Fibroblast of the conjunctiva (primary cell): Measurements from ENCODE around the gene SEMA4A.
A peak's percentile ranks its signal among the peaks of the same experiment; 100 is the strongest.
"Not testable (repeated sequence)": the region's sequence is repeated elsewhere in the genome, so short reads cannot be mapped to it uniquely, and the experiment has no call there.

Source experiments
- DNase-seq: peaks from one replicate; pipeline ENCODE4 v3.0.0-alpha.2; 2010; ENCODE audit warnings: low read depth

The SEMA4A gene

DNA sequence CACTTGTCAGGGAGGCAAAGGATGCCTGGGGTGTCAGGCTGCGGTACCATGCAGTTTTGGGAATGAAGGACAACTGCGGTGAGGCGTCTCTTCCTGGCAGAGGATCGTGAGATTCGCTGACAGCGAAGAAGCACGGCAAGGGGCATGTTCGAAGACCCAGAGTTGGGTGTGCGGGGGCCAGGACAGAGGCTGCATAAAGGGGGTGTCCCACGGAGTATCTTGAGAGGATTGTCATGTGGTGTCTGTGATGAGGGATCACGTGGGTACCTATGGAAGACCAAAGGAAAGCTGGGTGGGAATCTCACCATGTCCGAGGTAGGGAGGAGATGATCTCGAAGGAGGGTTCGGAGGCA is 40.9 kb downstream of the SEMA4A start:
- DNase-seq: no peak

DNA sequence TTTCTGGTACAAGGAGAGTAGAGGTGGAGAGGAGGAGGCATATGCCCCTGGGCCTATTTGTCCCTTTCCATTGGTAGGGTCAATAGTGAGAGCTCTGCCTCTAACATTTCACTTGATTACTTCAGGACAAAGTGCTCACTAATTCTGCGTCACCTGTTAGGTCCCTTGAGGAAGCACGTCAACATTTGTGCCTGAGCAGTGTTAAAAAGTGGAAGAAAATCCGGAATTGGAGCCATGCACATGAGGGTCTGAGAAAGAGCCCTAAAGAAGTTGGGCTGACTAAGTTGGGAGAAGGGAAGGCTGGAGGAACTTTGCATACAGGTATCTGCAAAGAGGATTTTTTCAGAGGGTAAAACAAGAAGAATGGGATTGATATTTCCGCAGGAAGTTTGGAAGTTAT is 42.5 kb downstream of the SEMA4A start:
- no peak for DNase-seq

DNA sequence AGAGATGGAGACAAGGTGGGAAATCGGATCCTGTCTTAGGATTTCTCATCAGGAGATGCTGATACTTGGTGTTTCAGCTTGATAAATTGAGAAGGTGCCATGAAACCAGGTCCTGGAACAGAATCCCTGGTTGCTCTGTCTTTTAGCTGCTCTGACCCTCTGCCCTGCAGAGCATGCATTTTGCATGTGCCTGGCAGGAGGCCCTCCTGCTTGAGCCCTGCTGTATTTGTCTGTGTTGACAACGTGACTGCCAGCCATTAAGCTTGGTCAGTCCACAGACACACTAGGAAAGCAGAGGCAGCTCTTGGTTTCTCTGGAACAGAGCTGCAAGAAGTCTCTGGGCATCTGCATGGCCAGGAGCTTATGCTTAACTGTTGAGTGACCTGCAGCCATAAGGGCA is 43.1 kb downstream of the SEMA4A start:
- DNase-seq: no peak

DNA sequence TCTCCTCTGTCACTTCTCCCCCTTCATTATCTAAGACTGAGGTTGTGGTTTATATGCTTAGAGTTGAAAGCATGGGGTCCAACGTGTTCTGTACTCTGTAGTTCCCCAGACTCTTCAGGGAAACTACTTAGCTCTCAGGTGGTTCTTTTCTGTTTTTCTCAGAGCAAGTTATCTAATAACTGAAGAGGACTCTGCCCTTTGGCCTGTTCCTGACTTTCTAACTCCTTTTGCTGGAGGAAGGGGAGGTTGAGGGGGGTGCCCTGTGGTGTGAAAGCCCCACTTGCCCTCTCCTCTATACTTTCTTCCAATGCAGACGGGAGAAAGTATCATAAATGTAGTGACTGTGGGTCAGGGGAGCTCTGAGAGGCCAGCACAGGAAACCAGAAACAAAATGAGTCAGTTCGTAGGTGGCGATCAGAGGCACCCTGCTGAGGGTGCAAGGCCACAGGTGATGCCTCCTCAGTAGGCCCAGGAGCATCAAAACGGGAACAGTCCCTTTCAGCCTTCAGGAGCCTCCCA is 45.5 kb downstream of the SEMA4A start:
- no peak for DNase-seq

DNA sequence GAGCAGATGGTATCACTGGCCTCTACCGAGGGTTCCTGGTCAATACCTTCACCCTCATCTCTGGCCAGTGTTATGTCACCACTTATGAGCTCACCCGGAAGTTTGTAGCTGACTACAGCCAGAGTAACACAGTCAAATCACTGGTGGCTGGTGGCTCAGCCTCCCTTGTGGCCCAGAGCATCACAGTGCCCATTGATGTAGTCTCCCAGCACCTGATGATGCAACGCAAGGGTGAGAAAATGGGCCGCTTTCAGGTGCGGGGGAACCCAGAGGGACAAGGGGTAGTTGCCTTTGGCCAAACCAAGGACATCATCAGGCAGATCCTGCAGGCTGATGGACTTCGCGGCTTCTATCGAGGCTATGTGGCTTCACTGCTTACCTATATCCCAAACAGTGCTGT is 46.7 kb downstream of the SEMA4A start:
- no peak for DNase-seq

DNA sequence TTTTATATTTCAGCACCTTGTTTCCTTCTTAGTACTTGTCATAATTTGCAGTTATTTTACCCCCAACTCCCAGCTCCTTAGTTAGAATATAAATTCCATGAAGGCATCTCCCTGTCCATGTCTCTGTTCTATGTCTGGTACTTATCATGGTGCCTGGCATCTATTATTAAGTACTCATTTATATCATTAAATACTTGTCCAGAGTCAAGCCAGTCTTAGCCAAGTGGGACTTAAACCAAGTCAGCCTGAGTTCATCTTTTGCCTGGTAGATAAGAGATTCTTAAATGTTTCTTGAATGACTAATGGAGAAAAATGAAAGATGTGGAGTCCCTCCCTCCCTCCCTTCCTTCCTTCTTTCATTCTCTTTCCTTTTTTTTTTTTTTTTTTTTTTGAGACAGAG is 49.9 kb downstream of the SEMA4A start:
- no peak for DNase-seq

DNA sequence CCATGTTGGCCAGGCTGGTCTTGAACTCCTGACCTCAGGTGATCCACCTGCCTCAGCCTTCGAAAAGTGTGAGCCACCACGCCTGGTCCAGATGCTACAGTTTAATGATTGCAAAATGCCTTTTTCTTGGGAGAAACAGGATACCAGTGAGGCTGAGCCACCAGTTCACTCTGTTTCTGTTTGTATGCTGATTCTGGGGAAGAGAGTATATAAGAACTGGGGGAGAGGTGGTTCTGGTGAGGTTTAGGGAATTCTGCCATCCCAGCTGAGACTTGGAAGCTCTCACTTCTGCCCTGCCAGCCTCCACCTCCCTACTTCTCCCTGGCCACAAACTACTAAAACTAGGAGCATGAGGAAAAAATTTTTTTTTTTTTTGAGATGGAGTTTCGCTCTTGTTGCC is 51.3 kb downstream of the SEMA4A start:
- no peak for DNase-seq

DNA sequence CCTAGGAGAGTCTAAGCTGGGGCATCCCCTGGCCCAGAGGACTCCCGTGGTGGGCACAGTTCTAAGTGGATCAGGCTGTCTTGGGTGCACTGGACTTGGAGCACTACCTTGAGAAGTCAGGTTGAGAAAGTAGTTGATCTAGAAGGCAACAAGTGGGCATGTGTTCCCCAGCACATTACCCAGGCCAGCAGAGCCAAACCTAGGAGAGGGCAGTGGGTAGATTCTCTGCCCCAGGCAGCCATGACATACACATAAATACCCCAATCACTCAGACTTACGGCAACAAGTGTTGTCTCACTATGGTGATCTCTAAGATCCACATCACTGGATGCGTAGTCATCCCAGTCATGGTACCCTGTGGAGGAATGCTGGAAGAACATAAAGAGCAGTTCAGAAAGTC is 57.9 kb downstream of the SEMA4A start:
- DNase-seq: no peak

DNA sequence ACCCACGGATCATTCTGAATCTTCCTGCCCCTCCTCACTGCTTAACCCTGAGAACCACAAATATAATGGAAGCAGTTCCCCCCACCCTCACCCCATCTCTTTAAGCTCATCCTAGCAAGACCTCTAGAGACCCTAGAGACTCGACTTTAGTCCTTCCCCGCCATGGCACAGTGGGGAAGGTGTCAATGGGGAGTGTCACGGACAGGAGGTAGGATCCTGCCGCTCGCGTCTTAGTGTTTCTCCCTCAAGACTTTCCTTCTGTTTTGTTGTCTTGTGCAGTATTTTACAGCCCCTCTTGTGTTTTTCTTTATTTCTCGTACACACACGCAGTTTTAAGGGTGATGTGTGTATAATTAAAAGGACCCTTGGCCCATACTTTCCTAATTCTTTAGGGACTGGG is 58.7 kb downstream of the SEMA4A start:
- DNase-seq: no peak

DNA sequence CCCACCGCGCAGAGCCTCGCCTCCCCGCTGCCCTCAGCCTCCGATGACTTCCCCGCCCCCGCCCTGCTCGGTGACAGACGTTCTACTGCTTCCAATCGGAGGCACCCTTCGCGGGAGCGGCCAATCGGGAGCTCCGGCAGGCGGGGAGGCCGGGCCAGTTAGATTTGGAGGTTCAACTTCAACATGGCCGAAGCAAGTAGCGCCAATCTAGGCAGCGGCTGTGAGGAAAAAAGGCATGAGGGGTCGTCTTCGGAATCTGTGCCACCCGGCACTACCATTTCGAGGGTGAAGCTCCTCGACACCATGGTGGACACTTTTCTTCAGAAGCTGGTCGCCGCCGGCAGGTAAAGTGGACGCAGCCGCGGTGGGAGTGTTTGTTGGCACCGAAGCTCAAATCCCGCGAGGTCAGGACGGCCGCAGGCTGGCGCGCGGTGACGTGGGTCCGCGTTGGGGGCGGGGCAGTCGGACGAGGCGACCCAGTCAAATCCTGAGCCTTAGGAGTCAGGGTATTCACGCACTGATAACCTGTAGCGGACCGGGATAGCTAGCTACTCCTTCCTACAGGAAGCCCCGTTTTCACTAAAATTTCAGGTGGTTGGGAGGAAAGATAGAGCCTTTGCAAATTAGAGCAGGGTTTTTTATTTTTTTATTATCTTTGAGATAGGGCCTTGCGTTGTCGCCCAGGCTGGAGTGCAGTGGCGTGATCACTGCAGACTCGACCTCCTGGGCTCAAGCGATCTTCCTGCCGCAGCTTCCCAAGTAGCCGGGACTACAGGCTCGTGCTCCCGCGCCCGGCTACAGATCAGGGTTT is 59.7 kb downstream of the SEMA4A start, which contains the start of gene PMF1:
Gene PMF1, plus strand, starts transcription at position 175 of the 811 bp plus-strand sequence. Its CDS starts 9 bp downstream, at position 184.
- DNase-seq: peak; percentile 89

DNA sequence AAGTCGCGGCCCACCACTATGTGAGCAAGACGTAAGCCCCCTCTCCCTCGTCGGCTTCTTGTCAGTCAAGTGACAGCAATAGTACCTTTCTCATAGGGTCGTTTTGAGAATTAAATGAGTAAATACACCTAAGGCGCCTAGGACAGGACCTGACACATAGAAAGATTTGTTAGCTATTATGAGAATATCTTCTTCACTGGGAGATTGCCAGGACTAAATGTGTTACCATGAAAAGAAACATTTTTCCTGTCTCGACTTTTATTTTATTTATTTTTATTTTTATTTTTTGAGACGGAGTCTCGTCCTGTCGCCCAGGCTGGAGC is 60.2 kb downstream of the SEMA4A start:
- no peak for DNase-seq

DNA sequence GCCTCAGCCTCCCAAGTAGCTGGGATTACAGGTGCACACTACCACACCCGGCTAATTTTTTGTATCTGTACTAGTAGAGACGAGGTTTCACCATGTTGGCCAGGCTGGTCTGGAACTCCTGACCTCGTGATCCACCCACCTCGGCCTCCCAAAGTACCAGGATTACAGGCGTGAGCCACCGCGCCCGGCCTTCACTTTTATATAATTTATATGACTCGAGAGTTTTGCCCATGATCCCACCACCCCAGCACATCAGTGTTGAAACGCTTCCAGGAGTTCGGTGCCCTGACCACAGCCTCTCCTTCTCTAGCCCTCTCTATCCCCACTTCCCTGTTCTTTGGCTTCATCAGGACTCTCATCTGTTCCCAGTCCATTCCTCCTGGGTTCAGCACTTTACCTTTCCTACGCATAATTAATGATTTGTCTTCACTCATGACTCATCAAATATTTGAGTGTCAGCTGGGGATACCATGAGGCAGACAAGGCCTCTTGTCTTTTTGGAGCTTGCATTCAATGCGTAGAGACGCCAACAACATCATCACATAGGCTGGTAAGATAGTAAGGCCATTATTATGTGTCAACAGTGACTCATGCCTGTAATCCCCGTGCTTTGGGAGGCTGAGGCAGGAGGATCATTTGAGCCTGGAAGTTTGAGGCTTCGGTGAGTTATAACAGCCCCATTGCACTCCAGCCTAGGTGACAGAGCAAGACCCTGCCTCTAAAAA is 60.8 kb downstream of the SEMA4A start:
- no peak for DNase-seq

DNA sequence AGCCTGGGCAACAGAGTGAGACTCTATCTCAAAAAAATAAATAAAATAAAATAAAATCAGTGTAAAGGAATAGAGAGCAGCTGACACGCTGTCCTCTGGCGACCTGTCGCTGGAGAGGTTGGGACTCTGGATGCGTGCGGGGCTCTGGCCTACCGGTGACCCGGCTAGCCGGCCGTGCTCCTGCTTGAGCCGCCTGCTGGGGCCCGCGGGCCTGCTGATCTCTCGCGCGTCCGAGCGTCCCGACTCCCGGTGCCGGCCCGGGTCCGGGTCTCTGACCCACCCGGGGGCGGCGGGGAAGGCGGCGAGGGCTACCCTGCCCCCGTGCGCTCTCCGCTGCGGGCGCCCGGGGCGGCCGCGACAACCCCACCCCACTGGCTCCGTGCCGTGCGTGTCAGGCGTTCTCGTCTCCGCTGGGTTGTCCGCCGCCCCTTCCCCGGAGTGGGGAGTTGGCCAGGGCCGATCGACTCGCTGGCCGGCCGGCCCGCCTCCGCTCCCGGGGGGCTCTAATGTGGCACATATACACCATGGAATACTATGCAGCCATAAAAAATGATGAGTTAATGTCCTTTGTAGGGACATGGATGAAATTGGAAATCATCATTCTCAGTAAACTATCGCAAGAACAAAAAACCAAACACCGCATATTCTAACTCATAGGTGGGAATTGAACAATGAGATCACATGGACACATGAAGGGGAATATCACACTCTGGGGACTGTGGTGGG is 63.1 kb downstream of the SEMA4A start:
- not testable (repeated sequence) for DNase-seq

DNA sequence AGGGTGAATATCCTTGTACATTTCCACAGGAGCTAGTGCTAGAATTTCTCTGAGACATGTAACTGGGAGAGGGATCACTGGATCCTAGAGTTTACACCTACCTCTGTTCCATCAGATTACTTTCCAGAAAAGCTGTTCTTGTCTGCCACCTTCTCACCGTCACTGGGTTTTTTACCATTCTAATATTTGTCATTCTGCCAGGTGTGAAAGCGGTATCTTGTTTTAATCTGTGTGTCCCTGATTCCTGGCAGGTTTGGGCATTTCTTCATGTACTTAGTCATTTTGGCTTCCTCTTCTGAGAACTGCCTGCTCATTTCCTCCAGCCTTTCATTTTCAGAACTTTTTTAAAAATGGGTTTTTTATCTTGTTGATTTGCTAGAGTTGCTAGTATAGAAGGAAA is 64.5 kb downstream of the SEMA4A start:
- DNase-seq: no peak

DNA sequence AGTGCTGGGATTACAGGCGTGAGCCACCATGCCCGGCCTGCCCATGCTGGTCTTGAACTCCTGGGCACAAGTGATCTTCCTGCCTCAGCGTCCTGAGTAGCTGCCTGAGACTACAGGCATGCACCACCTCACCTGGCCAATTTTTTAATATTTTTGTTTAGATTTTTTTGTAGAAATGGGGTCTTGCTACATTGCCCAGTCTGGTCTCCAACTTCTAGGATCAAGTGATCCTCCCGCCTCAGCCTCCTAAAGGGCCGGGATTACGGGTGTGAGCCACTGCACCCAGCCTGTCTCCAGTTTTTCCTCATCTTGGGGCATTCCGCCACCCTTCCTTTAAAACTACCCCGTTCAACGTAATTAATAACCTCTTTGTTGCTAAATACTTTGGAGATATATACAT is 66.8 kb downstream of the SEMA4A start:
- no peak for DNase-seq

DNA sequence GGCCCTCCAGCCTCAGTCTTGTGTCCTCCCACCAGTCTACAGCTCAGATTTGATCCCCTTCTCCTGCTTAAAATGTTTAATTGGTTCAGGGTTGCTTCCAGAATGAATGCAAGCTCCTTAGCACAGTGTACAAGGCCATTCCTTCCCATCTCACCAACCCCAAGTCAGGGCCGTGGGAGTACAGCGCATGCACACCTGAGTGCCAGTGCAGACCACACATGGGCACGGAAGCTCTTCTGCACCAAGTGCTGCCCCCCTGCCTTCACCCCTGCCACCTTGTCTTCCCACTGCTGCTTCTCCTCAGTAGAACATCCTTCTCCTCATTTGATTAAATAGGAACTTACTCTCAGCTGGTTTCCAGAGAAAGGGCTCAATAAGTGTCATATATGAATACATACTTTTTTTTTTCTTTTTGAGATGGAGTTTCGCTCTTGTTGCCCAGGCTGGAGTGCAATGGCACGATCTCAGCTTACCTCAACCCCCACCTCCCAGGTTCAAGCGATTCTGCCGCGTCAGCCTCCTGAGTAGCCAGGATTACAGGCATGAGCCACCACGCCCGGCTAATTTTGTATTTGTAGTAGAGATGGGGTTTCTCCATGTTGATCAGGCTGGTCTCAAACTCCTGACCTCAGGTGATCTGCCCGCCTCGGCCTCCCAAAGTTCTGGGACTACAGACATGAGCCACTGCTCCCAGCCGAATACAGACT is 68.8 kb downstream of the SEMA4A start:
- no peak for DNase-seq

DNA sequence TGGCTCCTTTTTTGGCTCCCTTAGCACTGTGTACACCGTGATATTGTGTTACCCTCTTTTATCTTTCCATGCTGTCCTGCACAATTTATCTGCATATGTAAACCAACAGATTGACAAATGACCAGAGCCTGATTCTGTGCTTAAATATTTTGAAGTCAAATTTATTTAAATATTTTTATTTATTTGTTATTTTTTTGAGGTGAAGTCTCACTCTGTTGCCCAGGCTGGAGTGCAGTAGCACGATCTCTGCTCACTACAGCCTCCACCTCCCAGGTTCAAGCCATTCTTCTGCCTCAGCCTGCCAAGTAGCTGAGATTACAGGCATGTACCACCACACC is 72.3 kb downstream of the SEMA4A start:
- no peak for DNase-seq

DNA sequence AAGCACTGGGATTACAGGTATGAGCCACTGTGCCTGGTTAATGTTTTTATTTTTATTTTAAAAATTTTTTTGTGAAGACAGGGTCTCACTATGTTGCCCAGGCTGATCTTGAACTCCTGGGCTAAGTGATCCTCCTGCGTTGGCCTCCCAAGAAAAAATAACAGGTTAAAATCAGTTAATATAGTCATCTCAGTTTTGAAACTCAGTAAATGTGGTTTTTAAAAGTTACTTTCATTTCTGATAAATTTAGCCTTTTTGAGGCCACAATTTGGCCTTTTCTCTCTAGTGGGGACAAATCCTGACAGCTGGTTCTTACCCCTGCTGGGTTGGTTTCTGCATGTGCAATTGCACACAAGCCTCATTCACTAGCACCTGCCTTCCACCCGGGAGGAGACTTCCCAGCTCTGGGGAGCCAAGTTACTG is 72.7 kb downstream of the SEMA4A start:
- DNase-seq: no peak

DNA sequence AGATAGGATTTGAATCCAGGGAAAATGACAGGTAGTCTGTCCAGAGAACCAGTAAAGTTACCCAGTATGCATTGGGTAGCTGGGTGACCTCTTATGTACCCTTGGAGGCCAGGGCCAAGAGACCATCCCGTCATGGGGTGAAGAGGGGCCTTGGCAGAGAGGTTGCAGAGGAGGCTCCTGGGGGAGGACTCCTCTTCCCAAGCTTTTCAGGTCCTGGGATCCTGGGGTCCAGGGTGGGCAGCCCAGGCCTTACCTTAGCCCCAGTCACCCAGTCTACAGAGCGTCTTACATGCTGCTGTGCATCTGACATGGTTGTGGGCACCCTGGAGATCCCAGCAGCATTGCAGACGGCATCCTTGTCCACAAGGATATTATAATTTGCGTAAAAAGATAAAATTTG is 73.4 kb downstream of the SEMA4A start:
- DNase-seq: no peak
